ENCODE data around the gene TRMT61A. TPM values are rescaled to one million over a fixed set of nuclear protein-coding genes. Genes with fewer than 3 reads are reported as not detected.

TRMT61A gene
- polyA plus RNA-seq, 3 donors, result 4.9 to 9.3 (median 7.9) TPM

DNA sequence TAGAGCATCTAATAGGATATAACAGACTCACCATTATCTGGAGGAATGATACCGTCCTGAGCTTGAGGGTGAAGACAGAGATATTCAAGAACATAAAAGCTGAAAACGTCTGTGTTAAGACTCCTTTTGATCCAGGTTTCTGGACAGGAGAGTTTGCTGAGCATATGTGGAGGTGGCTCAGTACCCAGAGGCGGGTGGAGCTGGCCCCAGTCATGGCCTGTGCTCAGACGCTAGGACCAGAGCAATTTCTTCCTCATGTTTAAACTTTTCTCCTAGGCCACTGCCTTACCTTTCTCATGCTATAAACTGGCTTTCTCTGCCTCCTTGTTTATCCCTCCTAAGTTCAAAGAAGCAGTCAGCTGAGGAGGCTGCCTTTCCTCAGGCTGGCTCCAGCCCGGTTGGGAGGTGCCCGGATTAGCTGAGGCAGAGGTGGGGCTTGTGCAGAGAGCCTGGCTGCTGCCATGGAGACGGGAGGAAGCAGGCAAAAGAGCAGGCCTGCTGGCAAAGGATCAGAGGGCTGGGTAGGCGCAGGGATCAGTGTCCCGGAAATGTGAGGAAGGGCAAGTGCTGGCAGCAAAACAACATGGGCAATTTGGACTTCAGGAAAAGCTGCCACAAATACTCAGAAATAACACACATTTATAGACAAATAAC lies 47.5 kb downstream of the TRMT61A start:
- peak in 9 of 11 donors; percentile 52 to 90 (median 78) for DNase-seq (ENCODE audit: extremely low read depth in 1 of 11, low read depth in 9 of 11, low spot score in 4 of 11)

DNA sequence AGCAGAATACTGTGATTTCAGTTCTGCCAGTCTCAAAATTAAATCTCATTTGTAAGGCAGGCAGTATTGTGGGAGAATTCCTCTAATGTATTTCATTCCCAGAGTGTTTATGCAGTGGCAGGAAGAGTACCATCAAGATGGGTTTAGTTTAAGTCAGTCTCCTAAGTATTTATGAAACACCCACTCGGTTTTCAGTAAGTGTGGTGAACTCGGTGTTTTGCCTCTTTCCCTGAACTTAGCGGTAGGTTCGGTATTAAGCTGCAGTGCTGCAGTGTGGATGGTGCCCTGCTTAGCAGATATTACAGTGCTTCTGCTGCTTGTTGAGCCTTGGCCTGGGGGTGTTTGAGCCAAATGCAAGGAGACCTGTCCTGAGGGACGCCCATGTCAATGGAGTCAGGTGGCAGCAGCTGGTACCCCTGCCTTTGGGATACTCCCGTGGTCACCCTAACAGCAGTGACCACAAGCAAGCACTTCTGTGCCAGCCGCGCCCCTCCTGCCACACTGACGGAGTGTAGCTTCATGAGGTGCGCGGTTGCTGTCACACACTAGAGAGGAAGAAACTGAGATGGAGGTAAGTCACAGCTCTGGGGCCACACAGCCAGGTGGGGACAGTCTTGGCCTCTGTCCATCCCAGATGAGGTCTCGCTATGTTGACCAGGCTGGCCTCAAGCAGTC lies 49.5 kb downstream of the TRMT61A start:
- DNase-seq (ENCODE audit: extremely low read depth in 1 of 11, low read depth in 9 of 11, low spot score in 4 of 11), result no peak

DNA sequence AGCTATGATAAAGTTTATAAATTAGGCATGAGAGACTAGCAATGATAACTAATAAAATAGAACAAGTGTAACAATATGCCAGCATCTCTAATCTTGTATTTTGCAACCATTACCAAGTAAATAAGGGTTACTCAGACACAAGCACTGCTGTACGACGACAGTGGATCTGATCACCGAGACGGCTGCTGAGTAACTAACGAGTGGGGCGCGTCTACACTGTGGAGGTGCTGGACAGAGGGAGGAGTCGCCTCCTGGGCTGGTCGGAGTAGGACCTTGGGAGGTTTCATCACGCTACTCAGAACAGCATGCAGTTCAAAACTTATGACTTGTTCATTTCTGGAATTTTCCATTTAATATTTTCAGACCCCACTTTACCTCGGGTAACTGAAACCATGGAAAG lies 52.2 kb downstream of the TRMT61A start:
- no peak for DNase-seq (ENCODE audit: extremely low read depth in 1 of 11, low read depth in 9 of 11, low spot score in 4 of 11)

DNA sequence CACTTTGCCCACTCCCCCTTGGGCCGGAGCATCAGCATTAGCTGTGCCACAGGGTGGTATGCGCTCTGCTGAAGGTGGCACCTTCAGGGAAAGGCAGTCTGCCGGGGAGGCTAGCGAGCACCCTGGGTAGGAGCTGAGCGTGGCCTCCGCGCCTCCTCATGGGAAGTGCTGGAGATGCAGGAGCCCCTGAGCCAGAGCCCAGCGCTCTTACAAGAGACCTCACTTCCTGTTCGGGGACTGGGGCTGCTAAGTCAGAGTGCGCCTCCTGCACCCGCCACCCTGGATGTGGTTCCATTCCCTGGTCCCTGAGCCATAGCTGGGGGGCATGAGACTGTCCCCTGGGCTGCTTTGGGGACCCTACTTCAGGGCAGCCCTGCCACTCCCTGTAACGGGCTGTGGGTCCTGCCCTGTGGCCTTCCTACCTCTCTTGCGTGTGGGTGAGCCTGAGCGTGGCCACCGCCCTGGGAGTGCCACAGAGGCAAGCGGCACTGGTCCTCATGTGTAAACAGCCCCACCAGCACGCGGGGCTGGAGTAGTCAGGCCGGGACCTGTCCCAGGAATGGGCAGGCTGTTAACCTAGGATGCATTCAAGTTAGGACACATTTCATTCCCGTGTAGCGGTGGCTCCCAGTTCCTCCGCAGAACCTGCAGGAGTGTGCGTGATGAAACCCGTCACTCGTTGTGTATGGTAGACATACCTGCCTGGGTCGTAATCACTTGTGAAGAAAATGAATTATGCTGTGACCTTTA lies 53.1 kb downstream of the TRMT61A start:
- no peak for DNase-seq (ENCODE audit: extremely low read depth in 1 of 11, low read depth in 9 of 11, low spot score in 4 of 11)

DNA sequence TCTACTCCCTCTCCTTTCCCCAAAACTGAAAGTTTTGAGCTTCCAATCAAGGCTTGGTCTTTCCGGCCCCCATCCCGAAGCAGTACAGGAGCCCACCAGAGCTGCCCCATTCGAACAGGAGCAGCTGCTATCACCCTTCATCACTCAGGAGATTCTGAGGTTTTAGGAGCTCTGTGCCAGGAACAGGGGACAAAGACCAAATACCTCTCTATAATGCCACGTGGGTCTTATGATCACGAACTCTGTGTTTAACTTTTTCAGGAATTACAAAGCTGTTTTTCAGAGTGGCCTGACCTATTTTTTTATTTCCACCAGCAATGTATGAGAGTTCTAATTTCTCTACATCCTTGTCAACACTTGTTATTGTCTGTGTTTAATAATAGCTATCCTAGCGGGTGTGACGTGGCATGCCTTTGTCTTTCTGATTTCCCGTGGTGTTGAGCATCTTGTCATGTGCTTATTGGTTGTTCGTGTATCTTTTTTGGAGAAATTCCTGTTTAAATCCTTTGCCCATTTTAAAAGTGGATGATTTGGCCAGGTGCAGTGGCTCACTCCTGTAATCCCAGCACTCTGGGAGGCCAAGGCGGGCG lies 55.4 kb downstream of the TRMT61A start:
- DNase-seq (ENCODE audit: extremely low read depth in 1 of 11, low read depth in 9 of 11, low spot score in 4 of 11), result no peak

Other genes with a start within 250 kb of the TRMT61A start
- gene EIF5, start 195.0 kb upstream of the TRMT61A start, polyA plus RNA-seq (ENCODE audit: insufficient read length in 3 of 3), result 100 to 1,000 TPM; 224 to 256 (median 247) TPM
- 100 to 1,000 TPM; 101 to 113 (median 104) TPM for gene MARK3, start 143.8 kb upstream of the TRMT61A start, polyA plus RNA-seq (ENCODE audit: insufficient read length in 3 of 3)
- gene CKB, start 6.4 kb upstream of the TRMT61A start, polyA plus RNA-seq (ENCODE audit: insufficient read length in 3 of 3), result 100 to 1,000 TPM; 139 to 174 (median 151) TPM
- 10 to 100 TPM; 29.4 to 34.2 (median 30.4) TPM for gene BAG5, start 33.5 kb downstream of the TRMT61A start, polyA plus RNA-seq (ENCODE audit: insufficient read length in 3 of 3)
- gene COA8, start 33.8 kb downstream of the TRMT61A start, polyA plus RNA-seq (ENCODE audit: insufficient read length in 3 of 3), result 10 to 100 TPM; 39.7 to 41.6 (median 40.5) TPM
- 100 to 1,000 TPM in 2 of 3 donors, 10 to 100 TPM in 1; 89.5 to 156 (median 107) TPM for gene KLC1, start 100.0 kb downstream of the TRMT61A start, polyA plus RNA-seq (ENCODE audit: insufficient read length in 3 of 3)
- 10 to 100 TPM; 13.1 to 19.2 (median 15.5) TPM for gene XRCC3, start 186.3 kb downstream of the TRMT61A start, polyA plus RNA-seq (ENCODE audit: insufficient read length in 3 of 3)
- gene ZFYVE21, start 186.6 kb downstream of the TRMT61A start, polyA plus RNA-seq (ENCODE audit: insufficient read length in 3 of 3), result 10 to 100 TPM; 50.5 to 57.5 (median 55.3) TPM